DMS79 treated with DMSO at 0.1 percent for 48 hours (cell line): ENCODE data around the gene PYDC1.

Source experiments
- DNase-seq: peaks from one replicate; lab custom pipeline; 2025; lab: John Stamatoyannopoulos, UW

PYDC1 gene

DNA sequence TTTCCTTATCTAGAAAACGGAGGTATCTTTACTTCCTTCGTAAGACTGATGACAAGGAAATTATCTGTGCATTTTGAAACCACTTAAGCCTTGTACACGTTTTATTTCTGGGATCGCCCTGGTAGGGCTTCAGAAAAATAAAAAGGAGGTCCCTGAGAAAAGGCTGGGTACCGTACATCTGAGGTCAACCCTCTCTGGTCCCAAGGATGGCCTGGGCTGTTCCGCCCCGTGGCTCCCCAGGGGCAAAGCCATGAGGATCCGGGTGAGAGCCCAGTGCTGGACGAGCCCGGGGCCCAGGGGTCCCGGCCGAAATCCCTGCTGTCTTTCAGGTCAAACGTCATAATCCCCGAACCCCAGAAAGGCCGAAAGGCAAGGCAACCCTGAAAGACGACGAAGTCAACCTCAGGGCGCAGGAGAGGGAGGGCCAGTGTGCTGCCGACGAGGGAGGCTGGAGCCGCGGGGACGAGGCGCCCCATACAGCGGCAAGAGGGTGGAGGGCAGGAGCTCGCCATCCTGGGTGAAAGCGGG, 37.7 kb downstream of the PYDC1 start:
- no peak for DNase-seq

DNA sequence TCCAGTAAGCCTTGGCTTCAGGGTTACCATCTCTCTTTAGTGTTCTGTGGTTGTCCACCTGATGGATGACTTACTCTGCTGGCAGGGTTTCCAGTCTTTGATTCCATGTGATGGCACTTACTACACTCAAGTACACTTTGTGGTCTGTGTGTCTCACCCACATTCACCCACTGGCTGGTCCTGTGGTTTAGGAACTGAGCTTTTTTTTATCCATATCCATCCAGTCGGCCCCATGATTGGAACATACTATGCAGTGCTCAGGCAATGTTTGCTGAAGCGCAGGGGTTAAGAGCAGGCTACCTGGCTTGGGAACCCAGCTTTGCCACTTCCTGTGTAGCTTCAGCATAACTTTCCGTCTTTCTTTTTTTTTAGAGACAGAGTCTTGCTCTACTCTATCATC, 39.8 kb downstream of the PYDC1 start:
- peak; percentile 97 for DNase-seq

DNA sequence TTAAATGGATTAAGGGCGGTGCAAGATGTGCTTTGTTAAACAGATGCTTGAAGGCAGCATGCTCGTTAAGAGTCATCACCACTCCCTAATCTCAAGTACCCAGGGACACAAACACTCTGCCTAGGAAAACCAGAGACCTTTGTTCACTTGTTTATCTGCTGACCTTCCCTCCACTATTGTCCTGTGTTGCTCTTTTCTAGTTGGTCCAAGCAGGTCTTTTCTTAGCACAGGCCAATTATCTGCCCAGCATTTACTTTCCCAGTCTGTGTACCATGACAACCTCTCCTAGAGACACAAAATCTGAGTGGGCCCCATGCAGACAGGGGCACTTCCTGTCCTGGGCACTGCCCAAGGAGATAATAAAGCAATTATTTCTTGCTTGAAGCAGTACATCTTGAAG, 46.9 kb downstream of the PYDC1 start:
- peak; percentile 27 for DNase-seq

DNA sequence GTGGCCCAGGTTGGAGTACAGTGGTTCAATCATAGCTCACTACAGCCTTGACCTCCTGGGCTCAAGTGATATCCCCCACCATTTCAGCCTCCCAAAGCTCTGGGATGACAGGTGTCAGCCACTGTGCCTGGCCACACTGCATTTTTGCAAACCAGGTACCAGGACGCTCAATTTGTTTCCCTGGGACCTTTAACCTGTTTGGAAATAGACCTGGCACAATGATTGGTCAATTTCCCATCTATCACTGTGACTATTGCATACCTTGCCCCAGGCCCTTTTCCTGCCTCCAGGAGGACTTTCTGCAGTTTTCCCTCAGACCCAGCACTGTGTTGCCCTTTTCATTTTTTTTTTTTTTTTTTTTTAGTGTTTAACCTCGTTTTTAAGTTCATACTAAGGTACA, 48.1 kb downstream of the PYDC1 start:
- no peak for DNase-seq

DNA sequence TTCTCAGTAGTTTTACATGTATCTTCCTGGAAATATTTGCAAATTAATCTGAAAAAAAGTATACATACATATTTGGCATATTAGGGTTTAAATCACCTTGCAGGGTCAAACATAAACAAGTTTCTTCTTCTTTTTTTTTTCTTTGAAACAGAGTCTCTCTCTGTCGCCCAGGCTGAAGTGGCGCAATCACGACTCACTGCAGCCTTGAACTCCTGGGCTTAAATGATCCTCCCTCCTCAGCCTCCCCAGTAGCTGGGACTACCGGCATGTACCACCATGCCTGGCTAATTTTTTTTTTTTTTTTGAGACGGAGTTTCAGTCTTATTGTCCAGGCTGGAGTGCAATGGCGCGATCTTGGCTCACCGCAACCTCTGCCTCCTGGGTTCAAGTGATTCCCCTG, 49.6 kb downstream of the PYDC1 start:
- no peak for DNase-seq
